ENCODE data around the gene S100A6.

Gene S100A6

GRCh38 chr1:153561466-153561985, 25.7 kb upstream of the S100A6 start:
- no peaks in the 10 kb centered on the region for H3K27me3 ChIP-seq (ENCODE audit: control insufficient read depth, insufficient read depth, low read length)
- H3K9ac ChIP-seq (ENCODE audit: low read depth, low read length) = no peak overlapping the region
- H3K9me3 ChIP-seq (ENCODE audit: control insufficient read depth, insufficient read depth, low read length) = no peaks in the 10 kb centered on the region
- no peak overlapping the region for H3K4me3 ChIP-seq (ENCODE audit: low read depth, low read length)
- H3K4me1 ChIP-seq (ENCODE audit: control insufficient read depth, insufficient read depth, low read length) = peaks cover 4% of the 10 kb centered on the region
- no peaks in the 10 kb centered on the region for H3K36me3 ChIP-seq (ENCODE audit: control insufficient read depth, insufficient read depth, low read length)

GRCh38 chr1:153560771-153561465, 25.1 kb upstream of the S100A6 start:
- Histone ChIP-seq H3K36me3 (ENCODE audit: control insufficient read depth, insufficient read depth, low read length) (no peaks in the 10 kb centered on the region), H3K9me3 (ENCODE audit: control insufficient read depth, insufficient read depth, low read length) (no peaks in the 10 kb centered on the region), H3K9ac (ENCODE audit: low read depth, low read length) (no peak overlapping the region), H3K4me1 (ENCODE audit: control insufficient read depth, insufficient read depth, low read length) (peaks cover 2% of the 10 kb centered on the region), H3K27me3 (ENCODE audit: control insufficient read depth, insufficient read depth, low read length) (no peaks in the 10 kb centered on the region), H3K4me3 (ENCODE audit: low read depth, low read length) (no peak overlapping the region)

DNA sequence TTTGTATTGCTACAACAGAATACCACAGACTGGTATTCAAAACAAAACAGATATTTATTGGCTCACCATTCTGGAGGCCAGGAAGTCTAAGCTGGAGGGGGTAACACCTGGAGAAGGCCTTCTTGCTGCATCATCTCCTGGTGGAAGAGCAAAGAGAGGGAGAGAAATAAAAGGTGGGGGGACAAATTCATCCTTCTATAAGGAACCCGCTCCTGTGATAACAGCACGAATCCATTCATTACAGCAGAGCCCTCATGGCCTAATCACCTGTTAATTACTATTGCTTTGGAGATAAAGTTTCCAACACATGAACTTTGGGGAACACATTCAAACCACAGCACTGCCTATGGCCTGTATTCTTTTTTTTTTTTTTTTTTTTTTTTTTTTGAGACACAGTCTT, 24.4 kb upstream of the S100A6 start:
- Histone ChIP-seq H3K36me3 (ENCODE audit: control insufficient read depth, insufficient read depth, low read length) (no peaks in the 10 kb centered on the region), H3K4me3 (ENCODE audit: low read depth, low read length) (no peak overlapping the region), H3K27me3 (ENCODE audit: control insufficient read depth, insufficient read depth, low read length) (no peaks in the 10 kb centered on the region), H3K4me1 (ENCODE audit: control insufficient read depth, insufficient read depth, low read length) (no peaks in the 10 kb centered on the region), H3K9ac (ENCODE audit: low read depth, low read length) (no peak overlapping the region), H3K9me3 (ENCODE audit: control insufficient read depth, insufficient read depth, low read length) (no peaks in the 10 kb centered on the region)

DNA sequence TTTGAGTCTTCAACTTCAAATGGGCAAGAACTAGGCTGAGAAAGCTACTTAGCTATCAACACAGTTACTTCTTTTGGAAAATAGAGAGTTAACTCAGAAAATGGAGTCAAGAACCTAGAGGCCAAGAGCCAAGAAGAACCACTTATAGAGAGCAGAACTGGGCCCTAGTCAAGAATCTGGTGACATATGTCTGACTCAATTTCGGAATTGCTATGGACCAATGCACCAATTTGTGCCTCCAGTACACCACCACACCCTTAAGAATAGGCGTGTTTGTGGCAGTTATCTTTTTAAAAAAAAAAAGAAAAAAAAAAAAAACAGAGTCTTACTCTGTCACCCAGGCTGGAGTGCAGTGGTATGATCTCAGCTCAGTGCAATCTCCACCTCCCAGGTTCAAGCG, 22.1 kb upstream of the S100A6 start:
- Histone ChIP-seq H3K9me3 (ENCODE audit: control insufficient read depth, insufficient read depth, low read length) (no peaks in the 10 kb centered on the region), H3K36me3 (ENCODE audit: control insufficient read depth, insufficient read depth, low read length) (no peaks in the 10 kb centered on the region), H3K4me1 (ENCODE audit: control insufficient read depth, insufficient read depth, low read length) (no peaks in the 10 kb centered on the region), H3K27me3 (ENCODE audit: control insufficient read depth, insufficient read depth, low read length) (no peaks in the 10 kb centered on the region), H3K4me3 (ENCODE audit: low read depth, low read length) (no peak overlapping the region), H3K9ac (ENCODE audit: low read depth, low read length) (no peak overlapping the region)

DNA sequence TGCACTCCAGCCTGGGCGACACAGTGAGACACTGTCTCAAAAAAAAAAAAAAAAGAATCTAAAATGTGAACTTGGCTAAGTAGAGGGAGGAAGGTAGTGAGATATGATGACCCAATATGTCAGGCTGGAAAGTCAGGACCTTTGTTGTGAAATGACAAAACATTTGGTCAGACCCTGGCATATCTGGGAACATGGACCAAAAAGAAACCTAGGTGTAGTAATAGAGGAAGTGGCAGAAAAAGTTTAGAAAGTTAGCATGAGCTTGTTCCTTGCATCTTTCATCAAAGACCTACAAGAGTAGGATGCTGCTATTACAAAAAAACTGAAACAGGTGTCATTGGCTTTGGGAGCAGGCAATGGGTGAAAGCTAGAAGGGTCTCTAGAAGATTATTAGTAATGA, 20.6 kb upstream of the S100A6 start:
- H3K27me3 ChIP-seq (ENCODE audit: control insufficient read depth, insufficient read depth, low read length) = no peaks in the 10 kb centered on the region
- H3K9ac ChIP-seq (ENCODE audit: low read depth, low read length) = no peak overlapping the region
- no peaks in the 10 kb centered on the region for H3K4me1 ChIP-seq (ENCODE audit: control insufficient read depth, insufficient read depth, low read length)
- no peaks in the 10 kb centered on the region for H3K9me3 ChIP-seq (ENCODE audit: control insufficient read depth, insufficient read depth, low read length)
- no peaks in the 10 kb centered on the region for H3K36me3 ChIP-seq (ENCODE audit: control insufficient read depth, insufficient read depth, low read length)
- no peak overlapping the region for H3K4me3 ChIP-seq (ENCODE audit: low read depth, low read length)

DNA sequence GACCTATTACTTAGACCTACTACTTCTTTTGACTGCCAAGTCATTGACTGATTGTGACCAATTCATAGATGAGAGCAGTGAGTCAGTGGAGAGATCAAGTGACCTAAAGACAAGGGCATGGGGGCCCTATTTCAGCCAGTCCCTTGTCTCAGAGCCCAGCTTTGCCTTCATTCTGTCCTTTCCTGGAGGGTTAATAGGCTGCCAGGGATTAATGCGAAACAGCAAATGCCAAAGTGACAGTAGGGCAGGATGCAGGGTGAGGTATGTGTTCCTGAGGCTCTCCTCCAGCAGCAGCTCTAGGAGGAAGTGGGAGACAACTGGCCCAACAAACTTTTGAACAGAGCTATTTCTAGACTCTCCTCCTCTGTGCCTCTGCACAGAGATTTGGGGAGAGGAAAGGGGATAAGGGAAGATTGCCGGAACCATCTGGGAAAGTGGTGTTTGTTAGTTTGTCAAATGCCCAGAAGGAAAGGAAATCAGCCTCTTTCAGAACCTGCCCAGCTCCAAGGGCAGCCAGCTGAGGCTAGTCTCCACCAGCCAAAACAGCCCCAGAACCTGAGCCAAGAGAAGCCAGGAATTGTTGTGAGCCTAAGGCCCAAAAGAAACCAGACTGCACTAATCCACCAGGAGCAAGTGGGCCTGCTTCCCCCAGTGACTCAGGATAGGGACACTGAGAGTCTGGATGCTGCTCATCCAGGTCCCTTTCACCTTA, 18.2 kb upstream of the S100A6 start:
- Histone ChIP-seq H3K4me1 (ENCODE audit: control insufficient read depth, insufficient read depth, low read length) (peaks cover 2% of the 10 kb centered on the region), H3K9me3 (ENCODE audit: control insufficient read depth, insufficient read depth, low read length) (no peaks in the 10 kb centered on the region), H3K27me3 (ENCODE audit: control insufficient read depth, insufficient read depth, low read length) (no peaks in the 10 kb centered on the region), H3K36me3 (ENCODE audit: control insufficient read depth, insufficient read depth, low read length) (no peaks in the 10 kb centered on the region), H3K9ac (ENCODE audit: low read depth, low read length) (no peak overlapping the region), H3K4me3 (ENCODE audit: low read depth, low read length) (no peak overlapping the region)

- H3K9me3 ChIP-seq (ENCODE audit: control insufficient read depth, insufficient read depth, low read length) = no peaks in the 10 kb centered on the region
- no peaks in the 10 kb centered on the region for H3K27me3 ChIP-seq (ENCODE audit: control insufficient read depth, insufficient read depth, low read length)
- H3K4me1 ChIP-seq (ENCODE audit: control insufficient read depth, insufficient read depth, low read length) = peaks cover 2% of the 10 kb centered on the region
- H3K4me3 ChIP-seq (ENCODE audit: low read depth, low read length) = no peak overlapping the region
- H3K36me3 ChIP-seq (ENCODE audit: control insufficient read depth, insufficient read depth, low read length) = no peaks in the 10 kb centered on the region
- no peak overlapping the region for H3K9ac ChIP-seq (ENCODE audit: low read depth, low read length)
Observed at GRCh38 chr1:153553096-153553495, 17.3 kb upstream of the S100A6 start.

- Histone ChIP-seq H3K27me3 (ENCODE audit: control insufficient read depth, insufficient read depth, low read length) (no peaks in the 10 kb centered on the region), H3K36me3 (ENCODE audit: control insufficient read depth, insufficient read depth, low read length) (no peaks in the 10 kb centered on the region), H3K9me3 (ENCODE audit: control insufficient read depth, insufficient read depth, low read length) (no peaks in the 10 kb centered on the region), H3K4me1 (ENCODE audit: control insufficient read depth, insufficient read depth, low read length) (peaks cover 2% of the 10 kb centered on the region), H3K9ac (ENCODE audit: low read depth, low read length) (no peak overlapping the region), H3K4me3 (ENCODE audit: low read depth, low read length) (no peak overlapping the region)
Observed at GRCh38 chr1:153552335-153552734, 16.5 kb upstream of the S100A6 start.

GRCh38 chr1:153550827-153551500, 15.2 kb upstream of the S100A6 start:
- no peak overlapping the region for H3K4me3 ChIP-seq (ENCODE audit: low read depth, low read length)
- peaks cover 2% of the 10 kb centered on the region for H3K4me1 ChIP-seq (ENCODE audit: control insufficient read depth, insufficient read depth, low read length)
- no peak overlapping the region for H3K9ac ChIP-seq (ENCODE audit: low read depth, low read length)
- H3K9me3 ChIP-seq (ENCODE audit: control insufficient read depth, insufficient read depth, low read length) = no peaks in the 10 kb centered on the region
- H3K36me3 ChIP-seq (ENCODE audit: control insufficient read depth, insufficient read depth, low read length) = no peaks in the 10 kb centered on the region
- no peaks in the 10 kb centered on the region for H3K27me3 ChIP-seq (ENCODE audit: control insufficient read depth, insufficient read depth, low read length)

DNA sequence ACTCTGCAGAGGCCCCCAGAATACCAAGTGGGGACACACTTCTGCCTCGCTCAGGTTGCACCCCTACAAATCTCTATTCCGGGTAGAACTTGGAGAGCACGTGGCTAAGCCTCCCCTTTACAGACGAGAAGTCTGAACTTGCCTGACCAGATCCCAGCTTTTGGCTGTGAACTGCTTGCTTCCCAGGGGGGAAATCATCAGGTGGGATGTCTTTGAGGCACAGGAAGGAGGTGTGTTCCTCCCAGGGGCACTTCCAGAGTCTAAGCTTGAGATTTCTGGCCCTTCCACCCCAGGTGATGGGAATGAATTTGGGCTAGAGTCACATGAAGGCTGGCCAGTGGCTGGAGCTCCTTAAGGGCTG, 14.6 kb upstream of the S100A6 start:
- H3K4me3 ChIP-seq (ENCODE audit: low read depth, low read length) = no peak overlapping the region
- H3K9me3 ChIP-seq (ENCODE audit: control insufficient read depth, insufficient read depth, low read length) = no peaks in the 10 kb centered on the region
- no peak overlapping the region for H3K9ac ChIP-seq (ENCODE audit: low read depth, low read length)
- no peaks in the 10 kb centered on the region for H3K27me3 ChIP-seq (ENCODE audit: control insufficient read depth, insufficient read depth, low read length)
- H3K4me1 ChIP-seq (ENCODE audit: control insufficient read depth, insufficient read depth, low read length) = peaks cover 3% of the 10 kb centered on the region
- H3K36me3 ChIP-seq (ENCODE audit: control insufficient read depth, insufficient read depth, low read length) = no peaks in the 10 kb centered on the region

DNA sequence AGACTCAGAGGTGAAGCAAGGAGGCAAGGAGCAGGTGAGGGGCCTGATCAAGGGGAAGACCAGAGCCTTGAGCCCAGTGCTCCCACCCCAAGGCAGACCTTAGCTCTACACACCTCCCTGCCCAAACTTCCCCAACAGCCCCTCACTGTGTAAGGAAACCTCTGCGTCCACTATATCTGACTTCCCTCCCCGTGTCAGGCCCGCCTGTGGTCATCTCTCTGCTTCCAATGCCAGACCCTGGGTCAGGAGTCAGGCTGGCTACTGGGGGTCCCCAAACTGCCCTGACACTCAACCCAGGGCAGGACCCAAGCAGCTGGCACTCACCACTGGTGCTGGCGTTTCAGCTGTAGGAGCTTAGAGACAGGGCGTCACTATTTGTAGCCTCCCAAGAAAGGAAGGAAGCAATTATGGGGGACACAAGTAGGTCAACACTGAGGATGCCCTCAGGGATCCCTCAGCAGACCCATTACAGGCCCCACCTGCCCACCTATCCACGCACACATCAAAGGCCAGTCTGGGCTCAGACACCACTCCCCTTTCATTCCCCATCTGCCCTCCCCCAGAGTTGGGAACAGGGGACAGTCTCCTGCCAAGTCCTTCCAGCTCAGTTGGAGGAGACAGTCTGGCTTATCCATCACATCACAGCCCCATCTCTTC, 14.1 kb upstream of the S100A6 start:
- no peaks in the 10 kb centered on the region for H3K9me3 ChIP-seq (ENCODE audit: control insufficient read depth, insufficient read depth, low read length)
- no peaks in the 10 kb centered on the region for H3K36me3 ChIP-seq (ENCODE audit: control insufficient read depth, insufficient read depth, low read length)
- no peak overlapping the region for H3K9ac ChIP-seq (ENCODE audit: low read depth, low read length)
- H3K27me3 ChIP-seq (ENCODE audit: control insufficient read depth, insufficient read depth, low read length) = no peaks in the 10 kb centered on the region
- H3K4me1 ChIP-seq (ENCODE audit: control insufficient read depth, insufficient read depth, low read length) = peaks cover 7% of the 10 kb centered on the region
- no peak overlapping the region for H3K4me3 ChIP-seq (ENCODE audit: low read depth, low read length)
